NCI-H2196 (cell line): ENCODE results near the gene DIP2A.
A peak's percentile ranks its signal among the peaks of the same experiment; 100 is the strongest.
"Not testable (repeated sequence)": the region's sequence is repeated elsewhere in the genome, so short reads cannot be mapped to it uniquely, and the experiment has no call there.

Experiments used
- DNase-seq: peaks from one replicate; lab custom pipeline; 2025; ENCODE audit not compliant: unreplicated experiment; lab: John Stamatoyannopoulos, UW

DIP2A gene

GRCh38 chr21:46448108-46448507, 10.6 kb upstream of the DIP2A start:
- DNase-seq: no peak

GRCh38 chr21:46448855-46449254, 9.8 kb upstream of the DIP2A start:
- not testable (repeated sequence) for DNase-seq

DNA sequence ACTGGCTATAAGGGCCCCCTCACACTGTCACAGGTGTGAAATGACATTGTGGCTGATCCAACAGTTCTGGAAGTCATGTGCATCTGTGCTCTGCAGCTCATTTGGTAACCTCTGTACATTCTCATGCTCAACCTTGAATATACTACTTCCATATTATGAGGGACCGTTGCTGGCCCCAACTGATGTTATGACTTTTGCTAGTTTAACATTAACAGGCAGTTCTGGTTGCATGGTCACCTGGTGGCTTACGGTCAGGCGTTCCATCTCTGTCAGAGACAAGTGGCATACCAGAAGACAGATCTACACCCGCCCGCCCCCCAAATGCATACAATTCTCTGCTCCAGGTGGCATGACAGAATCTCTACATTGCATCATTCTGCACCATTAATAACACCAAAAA, 6.0 kb upstream of the DIP2A start:
- DNase-seq: no peak

GRCh38 chr21:46454142-46454541, 4.5 kb upstream of the DIP2A start:
- DNase-seq: no peak

- DNase-seq: no peak
Observed at GRCh38 chr21:46454634-46455390, 3.9 kb upstream of the DIP2A start.

GRCh38 chr21:46455575-46456385, 2.9 kb upstream of the DIP2A start:
- DNase-seq: peak; percentile 21

- no peak for DNase-seq
Observed at GRCh38 chr21:46456750-46457149, 1.9 kb upstream of the DIP2A start.

GRCh38 chr21:46457801-46458314, 833 bp upstream of the DIP2A start:
- DNase-seq: peak; percentile 39

DNA sequence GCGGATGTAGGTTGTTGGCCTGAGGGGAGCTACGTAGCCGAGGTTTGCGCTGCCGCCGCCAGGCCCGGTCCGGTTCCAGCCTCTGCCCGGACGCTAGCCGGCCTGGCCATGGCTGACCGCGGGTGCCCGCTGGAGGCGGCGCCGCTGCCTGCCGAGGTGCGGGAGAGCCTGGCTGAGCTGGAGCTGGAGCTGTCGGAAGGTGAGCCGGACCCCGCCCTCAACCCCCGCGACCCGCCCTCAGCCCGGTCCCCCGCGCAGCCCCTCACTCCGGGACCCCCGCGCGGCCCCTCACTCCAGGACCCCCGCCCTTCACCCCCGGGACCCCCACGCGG, 299 bp downstream of the DIP2A start:
- no peak for DNase-seq

GRCh38 chr21:46459356-46460112, 843 bp downstream of the DIP2A start:
- DNase-seq: no peak

- DNase-seq: no peak
Observed at GRCh38 chr21:46461909-46462308, 3.2 kb downstream of the DIP2A start.

DNA sequence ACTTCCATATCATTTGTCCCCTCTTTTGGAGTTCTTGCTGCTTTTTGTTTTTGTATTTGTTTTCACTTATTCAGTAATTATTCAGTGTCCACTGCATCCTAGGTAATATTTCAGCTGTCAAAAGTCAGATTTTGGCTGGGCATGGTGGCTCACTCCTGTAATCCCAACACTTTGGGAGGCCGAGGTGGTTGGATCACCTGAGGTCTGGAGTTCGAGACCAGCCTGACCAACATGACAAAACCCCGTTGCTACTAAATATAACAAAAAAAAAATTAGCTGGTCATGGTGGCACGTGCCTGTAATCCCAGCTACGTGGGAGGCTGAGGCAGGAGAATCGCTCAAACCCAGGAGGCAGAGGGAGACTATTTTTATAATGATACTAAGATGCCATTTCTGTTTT, 6.5 kb downstream of the DIP2A start:
- not testable (repeated sequence) for DNase-seq

GRCh38 chr21:46465651-46466050, 7.0 kb downstream of the DIP2A start:
- DNase-seq: no peak

GRCh38 chr21:46468108-46468774, 9.6 kb downstream of the DIP2A start:
- no peak for DNase-seq

DNA sequence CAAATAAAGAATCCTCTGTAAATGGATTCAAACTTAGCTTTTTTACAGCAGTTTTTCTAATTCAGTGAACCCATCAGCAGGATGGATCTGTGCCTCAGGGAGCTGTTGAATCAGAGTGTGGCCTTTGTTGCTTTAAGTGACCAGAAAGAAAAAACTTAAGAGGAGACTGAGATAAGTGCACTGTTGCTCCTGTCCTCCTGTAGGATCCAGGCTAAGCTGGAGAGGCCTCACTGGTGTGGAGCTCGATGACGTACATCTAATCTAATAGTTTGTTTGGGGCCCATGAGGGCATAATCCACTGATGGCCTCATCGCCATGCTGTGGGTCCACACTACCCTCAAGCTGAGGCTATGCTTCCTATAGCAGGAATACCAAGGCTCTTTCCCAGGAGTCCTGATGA, 10.6 kb downstream of the DIP2A start:
- no peak for DNase-seq

GRCh38 chr21:46471514-46471913, 12.8 kb downstream of the DIP2A start:
- no peak for DNase-seq

- DNase-seq: no peak
Observed at GRCh38 chr21:46472246-46472645, 13.6 kb downstream of the DIP2A start.

- no peak for DNase-seq
Observed at GRCh38 chr21:46474382-46474781, 15.7 kb downstream of the DIP2A start.

DNA sequence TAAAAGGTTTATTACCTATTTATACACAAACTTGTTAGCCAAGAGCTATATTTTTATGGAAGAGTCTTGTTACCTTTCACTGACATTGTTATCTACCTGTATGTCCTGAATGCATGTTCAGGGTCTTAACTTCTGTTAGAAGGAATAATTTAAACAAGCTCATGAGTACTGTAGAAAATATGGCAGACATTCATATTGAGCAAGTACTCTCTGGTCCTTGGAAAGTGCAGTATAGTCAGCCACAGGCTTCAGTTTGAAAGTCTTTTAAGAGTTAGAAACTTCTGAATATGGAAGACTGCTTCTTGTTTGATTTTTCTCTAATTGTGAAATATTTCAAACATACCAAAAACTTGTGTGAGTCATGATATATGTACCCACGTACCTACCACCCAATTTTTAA, 16.6 kb downstream of the DIP2A start:
- DNase-seq: no peak

GRCh38 chr21:46477765-46478164, 19.1 kb downstream of the DIP2A start:
- DNase-seq: no peak

- DNase-seq: no peak
Observed at GRCh38 chr21:46478910-46479309, 20.2 kb downstream of the DIP2A start.
